Measurements from ENCODE around the gene TRAF3IP1.

The TRAF3IP1 gene

GRCh38 chr2:238351315-238351714 lies 31.0 kb downstream of the TRAF3IP1 start:
- H3K27ac ChIP-seq, result no peak overlapping the region
- H3K9me3 ChIP-seq (ENCODE audit: control insufficient read depth, low read length), result no peaks in the 10 kb centered on the region
- H3K9ac ChIP-seq, result no peak overlapping the region
- H3K4me1 ChIP-seq, result no peaks in the 10 kb centered on the region
- H2AFZ ChIP-seq, result no peak overlapping the region
- no peaks in the 10 kb centered on the region for H3K27me3 ChIP-seq (ENCODE audit: control insufficient read depth, insufficient read depth, low read length)
- TF ChIP-seq, protein P1, sequence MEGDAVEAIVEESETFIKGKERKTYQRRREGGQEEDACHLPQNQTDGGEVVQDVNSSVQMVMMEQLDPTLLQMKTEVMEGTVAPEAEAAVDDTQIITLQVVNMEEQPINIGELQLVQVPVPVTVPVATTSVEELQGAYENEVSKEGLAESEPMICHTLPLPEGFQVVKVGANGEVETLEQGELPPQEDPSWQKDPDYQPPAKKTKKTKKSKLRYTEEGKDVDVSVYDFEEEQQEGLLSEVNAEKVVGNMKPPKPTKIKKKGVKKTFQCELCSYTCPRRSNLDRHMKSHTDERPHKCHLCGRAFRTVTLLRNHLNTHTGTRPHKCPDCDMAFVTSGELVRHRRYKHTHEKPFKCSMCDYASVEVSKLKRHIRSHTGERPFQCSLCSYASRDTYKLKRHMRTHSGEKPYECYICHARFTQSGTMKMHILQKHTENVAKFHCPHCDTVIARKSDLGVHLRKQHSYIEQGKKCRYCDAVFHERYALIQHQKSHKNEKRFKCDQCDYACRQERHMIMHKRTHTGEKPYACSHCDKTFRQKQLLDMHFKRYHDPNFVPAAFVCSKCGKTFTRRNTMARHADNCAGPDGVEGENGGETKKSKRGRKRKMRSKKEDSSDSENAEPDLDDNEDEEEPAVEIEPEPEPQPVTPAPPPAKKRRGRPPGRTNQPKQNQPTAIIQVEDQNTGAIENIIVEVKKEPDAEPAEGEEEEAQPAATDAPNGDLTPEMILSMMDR (IDR thresholded peaks at IDR 0.05), result no peak
- H3K79me2 ChIP-seq, result no peaks in the 10 kb centered on the region
- H3K36me3 ChIP-seq (ENCODE audit: control insufficient read depth, insufficient read depth, low read length), result no peaks in the 10 kb centered on the region
- no peak overlapping the region for H3K4me2 ChIP-seq (ENCODE audit: low read length)
- no peak overlapping the region for H3K4me3 ChIP-seq (ENCODE audit: low read depth, low read length)

GRCh38 chr2:238352361-238352760 lies 32.0 kb downstream of the TRAF3IP1 start:
- no peak overlapping the region for H3K27ac ChIP-seq
- no peaks in the 10 kb centered on the region for H3K27me3 ChIP-seq (ENCODE audit: control insufficient read depth, insufficient read depth, low read length)
- TF ChIP-seq, protein P1 (IDR thresholded peaks at IDR 0.05), result no peak
- no peaks in the 10 kb centered on the region for H3K36me3 ChIP-seq (ENCODE audit: control insufficient read depth, insufficient read depth, low read length)
- H3K4me2 ChIP-seq (ENCODE audit: low read length), result no peak overlapping the region
- no peak overlapping the region for H2AFZ ChIP-seq
- no peaks in the 10 kb centered on the region for H3K4me1 ChIP-seq
- H3K79me2 ChIP-seq, result no peaks in the 10 kb centered on the region
- no peaks in the 10 kb centered on the region for H3K9me3 ChIP-seq (ENCODE audit: control insufficient read depth, low read length)
- no peak overlapping the region for H3K9ac ChIP-seq
- no peak overlapping the region for H3K4me3 ChIP-seq (ENCODE audit: low read depth, low read length)

GRCh38 chr2:238358769-238359168 lies 38.5 kb downstream of the TRAF3IP1 start:
- H3K36me3 ChIP-seq (ENCODE audit: control insufficient read depth, insufficient read depth, low read length), result no peaks in the 10 kb centered on the region
- H2AFZ ChIP-seq, result no peak overlapping the region
- TF ChIP-seq, protein P1 (IDR thresholded peaks at IDR 0.05), result no peak

GRCh38 chr2:238359403-238359802 lies 39.1 kb downstream of the TRAF3IP1 start:
- H3K27ac ChIP-seq, result no peak overlapping the region
- H3K4me2 ChIP-seq (ENCODE audit: low read length), result no peak overlapping the region
- TF ChIP-seq, protein P1 (IDR thresholded peaks at IDR 0.05), result no peak
- H3K4me1 ChIP-seq, result no peaks in the 10 kb centered on the region
- no peaks in the 10 kb centered on the region for H3K36me3 ChIP-seq (ENCODE audit: control insufficient read depth, insufficient read depth, low read length)
- no peak overlapping the region for H2AFZ ChIP-seq
- H3K4me3 ChIP-seq (ENCODE audit: low read depth, low read length), result no peak overlapping the region
- no peaks in the 10 kb centered on the region for H3K9me3 ChIP-seq (ENCODE audit: control insufficient read depth, low read length)
- no peaks in the 10 kb centered on the region for H3K27me3 ChIP-seq (ENCODE audit: control insufficient read depth, insufficient read depth, low read length)
- no peaks in the 10 kb centered on the region for H3K79me2 ChIP-seq
- no peak overlapping the region for H3K9ac ChIP-seq

More at GRCh38 chr2:238358769-238359168, 38.5 kb downstream of the TRAF3IP1 start:
- Histone ChIP-seq H3K79me2 (no peaks in the 10 kb centered on the region), H3K4me3 (ENCODE audit: low read depth, low read length) (no peak overlapping the region), H3K27ac (no peak overlapping the region), H3K9me3 (ENCODE audit: control insufficient read depth, low read length) (no peaks in the 10 kb centered on the region), H3K4me2 (ENCODE audit: low read length) (no peak overlapping the region), H3K9ac (no peak overlapping the region), H3K4me1 (no peaks in the 10 kb centered on the region), H3K27me3 (ENCODE audit: control insufficient read depth, insufficient read depth, low read length) (no peaks in the 10 kb centered on the region)

GRCh38 chr2:238361877-238362276 lies 41.6 kb downstream of the TRAF3IP1 start:
- Histone ChIP-seq H3K4me3 (ENCODE audit: low read depth, low read length) (no peak overlapping the region), H3K4me1 (no peaks in the 10 kb centered on the region), H2AFZ (no peak overlapping the region), H3K9me3 (ENCODE audit: control insufficient read depth, low read length) (no peaks in the 10 kb centered on the region), H3K36me3 (ENCODE audit: control insufficient read depth, insufficient read depth, low read length) (no peaks in the 10 kb centered on the region), H3K79me2 (no peaks in the 10 kb centered on the region), H3K27ac (no peak overlapping the region), H3K27me3 (ENCODE audit: control insufficient read depth, insufficient read depth, low read length) (no peaks in the 10 kb centered on the region), H3K9ac (no peak overlapping the region), H3K4me2 (ENCODE audit: low read length) (no peak overlapping the region)
- TF ChIP-seq, protein P1 (IDR thresholded peaks at IDR 0.05), result no peak

All from parathyroid adenoma (tissue), 2 donors.